Inflammatory macrophage (primary cell): ENCODE results near the gene MYO3B.

ENCODE experiments used
- DNase-seq, 2 donors: peaks; one replicate each; pipeline ENCODE4 v3.0.0-alpha.2; 2020 to 2022
- total RNA-seq, 18 experiments: gene quantifications; one replicate each; lab custom pipeline; 2026; ENCODE audit warnings: mixed read lengths in 6 of 18, inconsistent platforms in 2 of 18; lab: John Stamatoyannopoulos, UW

The MYO3B gene, protein sequence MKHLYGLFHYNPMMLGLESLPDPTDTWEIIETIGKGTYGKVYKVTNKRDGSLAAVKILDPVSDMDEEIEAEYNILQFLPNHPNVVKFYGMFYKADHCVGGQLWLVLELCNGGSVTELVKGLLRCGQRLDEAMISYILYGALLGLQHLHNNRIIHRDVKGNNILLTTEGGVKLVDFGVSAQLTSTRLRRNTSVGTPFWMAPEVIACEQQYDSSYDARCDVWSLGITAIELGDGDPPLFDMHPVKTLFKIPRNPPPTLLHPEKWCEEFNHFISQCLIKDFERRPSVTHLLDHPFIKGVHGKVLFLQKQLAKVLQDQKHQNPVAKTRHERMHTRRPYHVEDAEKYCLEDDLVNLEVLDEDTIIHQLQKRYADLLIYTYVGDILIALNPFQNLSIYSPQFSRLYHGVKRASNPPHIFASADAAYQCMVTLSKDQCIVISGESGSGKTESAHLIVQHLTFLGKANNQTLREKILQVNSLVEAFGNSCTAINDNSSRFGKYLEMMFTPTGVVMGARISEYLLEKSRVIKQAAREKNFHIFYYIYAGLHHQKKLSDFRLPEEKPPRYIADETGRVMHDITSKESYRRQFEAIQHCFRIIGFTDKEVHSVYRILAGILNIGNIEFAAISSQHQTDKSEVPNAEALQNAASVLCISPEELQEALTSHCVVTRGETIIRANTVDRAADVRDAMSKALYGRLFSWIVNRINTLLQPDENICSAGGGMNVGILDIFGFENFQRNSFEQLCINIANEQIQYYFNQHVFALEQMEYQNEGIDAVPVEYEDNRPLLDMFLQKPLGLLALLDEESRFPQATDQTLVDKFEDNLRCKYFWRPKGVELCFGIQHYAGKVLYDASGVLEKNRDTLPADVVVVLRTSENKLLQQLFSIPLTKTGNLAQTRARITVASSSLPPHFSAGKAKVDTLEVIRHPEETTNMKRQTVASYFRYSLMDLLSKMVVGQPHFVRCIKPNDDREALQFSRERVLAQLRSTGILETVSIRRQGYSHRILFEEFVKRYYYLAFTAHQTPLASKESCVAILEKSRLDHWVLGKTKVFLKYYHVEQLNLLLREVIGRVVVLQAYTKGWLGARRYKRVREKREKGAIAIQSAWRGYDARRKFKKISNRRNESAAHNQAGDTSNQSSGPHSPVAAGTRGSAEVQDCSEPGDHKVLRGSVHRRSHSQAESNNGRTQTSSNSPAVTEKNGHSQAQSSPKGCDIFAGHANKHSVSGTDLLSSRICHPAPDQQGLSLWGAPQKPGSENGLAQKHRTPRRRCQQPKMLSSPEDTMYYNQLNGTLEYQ (N-terminal part only)
- 0 to 0.26 (median 0) reads per million in 18 experiments for total RNA-seq

DNA sequence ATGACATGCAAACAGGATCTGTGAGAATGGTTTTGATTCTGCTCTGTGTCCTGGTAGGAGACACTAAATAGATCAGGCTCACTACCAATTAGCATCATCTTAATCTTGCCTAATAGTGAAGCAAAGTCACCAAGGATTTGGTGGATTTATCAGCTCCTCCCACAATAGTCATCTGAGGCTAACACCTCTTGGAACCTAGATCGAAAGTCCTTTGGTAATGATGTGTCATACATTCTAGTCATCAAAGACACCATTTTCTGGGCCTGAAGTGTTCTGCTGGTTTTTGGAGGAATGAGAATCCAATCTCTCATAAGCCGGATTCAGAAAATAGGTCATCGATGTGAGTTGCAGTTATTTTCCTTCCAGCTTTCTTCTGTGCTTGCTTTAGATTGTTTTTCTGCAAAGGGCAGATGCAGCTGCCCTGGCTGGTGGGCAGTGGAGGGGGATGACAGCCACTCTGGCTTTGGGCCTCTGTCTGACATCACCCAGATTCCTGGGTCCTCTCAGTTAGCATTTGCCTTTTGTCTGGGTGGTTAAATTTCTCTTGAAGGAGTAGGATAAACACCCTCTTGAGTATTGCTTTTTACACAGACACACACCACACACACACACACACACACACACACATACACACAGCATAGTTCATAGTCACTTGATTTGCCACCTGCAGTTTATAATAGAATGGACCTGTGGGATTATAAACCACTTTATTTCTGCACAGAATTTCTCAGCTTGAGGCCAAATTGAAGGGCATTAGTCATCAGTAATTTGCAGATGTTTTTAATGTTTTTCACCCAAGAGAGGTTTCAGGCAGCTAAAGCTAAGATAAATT is at the start of gene MYO3B:
Gene MYO3B (plus strand): TSS at position 198 of the 832 bp plus-strand sequence. CDS start 141 bp downstream, at position 339.
- DNase-seq: no peak

DNA sequence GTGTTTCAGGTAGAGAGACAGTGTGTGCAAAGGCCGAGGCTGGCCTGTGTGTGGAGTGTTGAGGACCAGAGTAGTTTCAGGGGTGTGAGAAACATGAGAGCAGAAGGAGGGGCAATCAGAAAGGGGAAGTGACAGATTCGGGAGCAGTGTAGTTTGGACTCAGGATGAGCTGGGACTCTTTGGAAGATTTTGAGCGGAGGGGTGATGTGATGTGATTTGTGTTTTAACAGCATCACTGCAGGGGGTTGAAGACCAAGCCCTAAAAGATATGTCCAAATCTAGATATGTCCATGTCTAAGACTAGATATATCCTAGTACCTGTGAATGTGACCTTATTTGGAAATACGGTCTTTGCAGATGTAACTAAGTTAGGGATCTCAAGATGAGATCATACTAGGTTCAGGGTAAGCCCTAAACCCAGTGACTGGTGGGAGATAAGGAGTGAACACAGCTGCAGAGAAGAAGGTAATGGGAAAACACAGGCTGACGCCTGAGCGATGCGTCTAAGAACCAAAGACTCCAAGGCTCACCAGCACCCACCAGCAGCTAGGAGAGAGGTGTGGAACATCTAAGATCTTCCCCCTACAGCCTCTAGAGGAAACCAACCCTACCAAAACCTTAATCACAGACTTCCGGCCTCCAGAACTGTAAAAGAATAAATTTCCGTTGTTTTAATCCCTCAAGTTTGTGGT is 38.5 kb upstream of the MYO3B start:
- no peak for DNase-seq

DNA sequence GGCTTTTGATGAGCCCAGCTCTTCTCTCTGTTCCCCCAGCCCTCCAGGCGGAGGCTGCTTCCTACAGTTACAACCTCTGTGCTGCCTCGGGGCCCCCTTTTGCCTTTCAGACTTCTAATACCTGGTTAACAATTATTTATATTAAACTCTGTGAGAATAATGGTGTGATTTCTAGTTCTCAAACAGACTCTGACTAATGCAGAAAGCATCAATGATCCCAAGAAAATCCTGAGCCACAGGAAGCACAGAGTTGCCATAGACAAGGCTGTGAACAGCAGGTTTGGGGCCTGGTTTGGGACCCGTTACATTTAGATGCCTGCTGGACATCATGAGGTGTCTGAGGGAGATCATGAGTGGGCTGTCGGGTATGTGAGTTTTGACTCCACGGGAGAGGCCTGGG is 37.4 kb upstream of the MYO3B start:
- no peak for DNase-seq

DNA sequence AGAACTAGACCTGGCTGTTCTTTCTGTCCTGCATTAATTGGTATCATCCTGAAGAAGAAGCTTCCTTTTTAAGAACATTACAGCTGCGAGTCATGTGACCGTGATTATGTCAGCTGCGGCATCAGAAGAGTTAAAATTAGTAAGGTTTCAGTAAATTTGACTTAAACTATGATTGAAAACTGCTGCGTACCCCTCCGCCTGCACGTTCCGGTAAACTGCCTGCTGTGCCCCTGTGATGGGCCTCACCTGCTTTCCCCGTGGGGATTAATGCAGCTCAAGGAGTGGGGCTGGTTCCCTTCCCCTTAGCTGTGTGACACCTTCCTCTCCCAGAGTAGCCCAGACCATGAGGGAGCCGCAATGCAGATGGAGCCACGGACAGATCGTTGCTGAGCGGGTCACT is 36.1 kb upstream of the MYO3B start:
- no peak for DNase-seq

DNA sequence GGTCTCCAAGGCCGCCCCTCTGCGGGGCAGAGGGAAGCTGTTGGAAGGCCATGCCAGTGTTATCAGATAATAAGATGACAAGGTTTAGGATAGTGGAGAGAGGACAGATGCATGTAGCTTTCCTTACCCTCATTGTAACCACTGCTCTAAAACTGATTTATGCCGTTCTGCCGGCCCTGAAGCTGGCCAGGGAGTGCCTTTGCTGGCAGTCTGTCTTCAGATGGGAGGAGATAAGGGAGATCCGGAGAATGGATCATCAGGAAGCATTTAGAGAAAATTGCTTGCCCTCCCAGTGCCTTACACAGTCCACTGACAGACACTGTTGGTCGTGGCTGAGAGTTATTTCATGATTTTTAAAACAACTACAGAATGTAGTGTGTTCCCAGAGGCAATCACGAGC is 35.4 kb upstream of the MYO3B start:
- no peak for DNase-seq

DNA sequence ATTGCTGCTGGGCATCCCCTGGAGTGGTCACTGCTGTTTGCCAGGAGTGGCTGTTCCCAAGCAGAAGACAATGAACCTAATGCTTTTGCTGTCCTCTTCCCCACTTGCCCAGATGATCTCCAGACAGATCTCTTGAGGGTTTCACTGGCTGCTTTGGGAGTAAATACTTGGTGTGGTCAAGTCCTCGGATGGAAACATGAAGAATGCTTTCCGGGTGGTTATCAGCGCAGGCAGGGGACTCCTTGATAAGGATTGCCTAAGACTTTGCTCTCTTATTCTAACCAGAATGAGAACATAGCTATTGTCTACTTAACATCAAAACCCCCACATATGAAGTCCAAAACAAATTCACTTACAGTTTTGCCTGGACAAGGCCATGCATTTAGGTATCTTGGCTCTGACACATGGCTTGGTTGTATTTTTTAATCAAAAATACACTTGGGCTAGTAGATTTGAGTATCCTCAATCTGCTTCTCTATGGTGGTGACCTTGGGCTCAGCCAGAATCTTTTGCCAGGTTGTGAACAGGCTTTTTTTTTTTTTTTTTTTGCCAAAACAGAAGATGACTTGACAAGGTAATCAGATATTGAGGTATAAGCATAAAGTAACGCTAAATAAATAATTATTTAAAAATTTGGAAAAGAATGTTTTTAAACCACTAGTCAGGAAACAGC is 34.8 kb upstream of the MYO3B start:
- no peak for DNase-seq

DNA sequence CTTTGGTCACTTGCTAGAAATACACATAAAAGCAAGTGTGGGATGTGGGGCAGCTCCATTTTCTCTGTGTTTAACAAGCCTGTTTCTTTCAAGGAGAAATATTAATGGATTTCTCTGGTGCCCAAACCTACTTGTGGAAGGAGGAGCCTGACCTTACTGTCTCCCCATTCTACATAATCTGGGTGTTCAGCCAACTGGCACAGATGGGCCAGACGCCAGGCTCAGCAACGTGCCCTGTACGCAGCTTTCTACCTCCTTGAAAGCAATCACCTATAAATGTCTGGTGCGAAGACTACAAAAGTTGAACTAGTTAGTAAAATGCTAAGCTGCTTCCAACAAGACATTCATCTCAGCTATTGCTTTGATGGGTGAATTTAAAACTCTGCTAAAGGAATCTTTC is 33.2 kb upstream of the MYO3B start:
- no peak for DNase-seq

DNA sequence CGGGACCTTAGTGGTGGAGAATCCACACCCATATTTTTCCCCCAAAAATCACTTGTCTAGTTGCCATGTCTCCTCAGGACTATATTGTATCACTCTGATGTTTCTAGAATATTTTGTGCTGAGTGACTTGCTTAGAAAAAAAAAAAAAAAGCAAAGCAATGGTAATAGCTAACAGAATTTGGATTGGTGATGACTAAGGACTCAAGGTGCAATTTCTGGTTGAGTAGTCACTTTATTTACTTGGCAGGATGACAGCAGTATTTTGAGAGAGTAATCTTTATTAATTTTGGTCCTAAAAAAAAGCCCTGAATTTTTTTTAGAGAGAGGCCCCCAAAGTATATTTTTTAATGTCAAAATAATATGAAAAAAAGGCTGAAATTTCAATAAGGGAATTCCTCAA is 32.8 kb upstream of the MYO3B start:
- no peak for DNase-seq

DNA sequence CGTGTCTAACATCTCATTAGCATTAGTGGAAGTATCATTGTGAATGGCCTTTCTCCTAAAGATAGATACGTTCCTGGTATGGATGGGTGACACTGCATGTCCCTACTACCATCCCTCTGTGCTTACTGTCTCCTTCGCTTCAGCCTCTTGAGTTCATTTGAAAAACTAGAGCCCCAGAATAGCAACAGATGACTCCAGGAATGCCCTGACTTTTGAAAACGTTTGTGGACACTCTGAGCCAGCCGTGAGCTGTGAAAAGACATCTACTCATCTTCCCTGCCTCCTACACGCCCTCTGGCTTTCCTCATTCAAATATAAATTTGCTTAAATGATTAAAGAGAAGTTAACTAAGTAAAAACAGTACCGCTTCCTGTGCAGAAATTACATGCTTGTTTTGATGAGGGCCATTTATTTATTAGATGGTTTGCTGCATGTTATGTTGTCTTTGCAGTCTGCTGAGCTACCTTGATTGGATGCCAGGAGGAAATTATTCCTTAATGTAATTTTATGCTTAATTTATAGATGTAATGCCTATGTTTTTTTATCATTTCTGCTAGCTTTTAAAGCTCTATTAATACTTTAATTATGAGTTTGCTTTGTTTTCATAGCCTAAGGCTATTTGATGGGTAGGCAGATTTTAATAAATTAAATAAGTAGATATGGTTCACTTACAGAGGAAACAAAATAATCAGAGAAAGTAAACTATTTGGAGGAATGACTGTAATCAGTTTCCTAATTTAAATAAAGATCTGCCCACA is 32.1 kb upstream of the MYO3B start:
- no peak for DNase-seq

DNA sequence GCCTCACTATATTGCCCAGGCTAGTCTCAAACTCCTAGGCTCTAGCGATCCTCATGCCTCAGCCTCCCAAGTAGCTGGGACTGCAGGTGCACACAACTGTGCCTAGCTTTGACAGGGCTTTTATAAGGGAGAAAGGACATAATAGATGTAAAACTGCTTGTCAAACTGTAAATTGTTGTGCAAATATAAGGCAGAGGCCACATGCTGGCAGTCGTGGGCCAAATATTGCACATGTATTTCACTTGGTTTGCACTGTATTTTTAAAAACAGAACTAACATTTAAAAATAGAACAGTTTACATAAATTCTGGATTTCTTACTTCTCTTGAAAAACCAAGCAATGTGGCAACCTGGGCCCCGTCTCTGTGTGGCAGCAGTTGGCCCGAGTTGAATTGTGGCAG is 31.2 kb upstream of the MYO3B start:
- peak; percentile 44 to 49 for DNase-seq

DNA sequence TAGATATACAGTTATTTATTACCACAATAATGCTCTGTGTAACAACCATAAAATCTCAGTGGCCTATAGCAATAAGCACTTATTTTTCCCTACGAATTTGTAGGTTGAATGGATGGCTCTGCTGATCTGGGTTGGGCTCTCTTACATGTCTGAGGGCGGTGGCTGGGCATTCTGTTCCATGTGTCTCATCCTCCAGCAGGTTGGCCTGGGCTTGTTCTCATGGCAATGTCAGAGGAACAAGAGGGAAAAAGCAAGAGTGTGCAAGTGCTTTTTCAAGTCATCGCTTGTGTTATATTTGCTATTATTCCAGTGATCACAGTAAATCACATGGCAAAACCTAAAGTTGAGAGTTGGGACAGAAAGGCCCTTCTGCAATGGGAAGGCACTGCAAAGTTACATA is 30.4 kb upstream of the MYO3B start:
- DNase-seq: no peak

DNA sequence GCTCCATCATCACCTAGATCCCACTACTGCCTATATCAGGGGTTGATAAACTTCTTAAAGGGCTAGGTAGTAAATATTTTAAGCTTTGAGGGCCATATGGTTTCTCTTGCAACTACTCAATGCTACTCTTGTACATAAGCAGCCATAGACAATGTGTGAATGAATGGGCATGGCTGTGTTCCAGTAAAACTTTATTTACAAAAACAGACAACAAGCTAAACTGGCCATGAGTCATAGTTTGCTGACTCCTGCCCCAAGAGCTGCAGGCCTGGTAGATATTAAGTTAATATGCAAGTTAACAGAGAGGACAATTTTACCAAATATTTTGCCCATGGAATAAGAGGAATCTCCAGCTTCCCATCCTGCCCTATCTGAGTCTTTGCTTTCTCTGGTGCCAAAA is 29.8 kb upstream of the MYO3B start:
- no peak for DNase-seq

DNA sequence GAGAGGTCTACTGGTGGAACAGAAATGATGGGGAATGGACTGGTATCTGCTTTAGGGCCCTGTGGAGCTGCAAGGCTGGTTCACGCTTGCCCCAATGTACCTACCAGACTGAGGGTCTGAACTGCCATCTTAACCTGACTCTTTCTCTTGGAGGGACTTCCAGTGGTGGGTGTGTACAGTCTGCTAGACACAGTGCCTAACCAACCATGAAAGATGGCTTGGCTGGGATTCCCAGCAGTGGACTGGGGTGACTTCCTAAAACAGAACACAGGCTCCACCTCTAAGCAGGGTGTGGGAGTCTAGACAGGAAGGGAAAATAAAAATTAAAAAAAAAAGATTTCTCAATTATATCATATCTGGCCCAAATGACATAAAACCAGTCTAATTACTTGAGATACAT is 25.5 kb upstream of the MYO3B start:
- no peak for DNase-seq

DNA sequence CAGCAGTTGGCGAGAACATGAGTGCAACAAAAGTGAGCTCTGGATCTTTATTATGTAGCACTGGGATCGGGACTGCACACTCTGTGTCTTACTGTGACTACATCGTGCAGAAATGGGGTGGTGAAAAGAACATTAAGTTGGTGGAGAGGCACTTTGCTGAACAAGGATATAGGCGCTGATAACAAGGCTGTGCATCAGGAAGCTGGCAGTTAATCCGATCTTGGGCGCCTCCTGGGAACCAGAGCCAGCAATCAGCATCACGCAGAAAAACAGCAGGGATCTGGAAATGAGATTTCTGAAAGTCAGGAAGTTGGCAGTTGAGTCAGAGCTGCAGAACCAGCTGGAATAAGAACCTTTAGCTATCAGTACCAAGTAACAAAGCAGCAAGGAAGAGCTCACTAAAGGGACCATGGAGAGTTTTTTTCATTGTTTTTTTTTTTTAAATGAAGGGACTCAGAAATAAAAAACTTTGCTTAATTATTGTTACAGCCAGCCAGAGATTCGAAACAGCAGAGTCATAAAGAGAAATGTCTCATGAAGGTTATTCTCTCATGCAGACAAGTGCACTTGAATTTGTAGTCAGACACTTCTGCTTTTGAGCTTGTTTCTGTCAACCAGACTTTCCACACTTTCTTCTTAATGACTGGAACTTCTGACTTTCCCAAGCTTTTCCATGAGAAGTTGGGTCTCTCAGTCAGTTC is 22.8 kb upstream of the MYO3B start:
- no peak for DNase-seq

DNA sequence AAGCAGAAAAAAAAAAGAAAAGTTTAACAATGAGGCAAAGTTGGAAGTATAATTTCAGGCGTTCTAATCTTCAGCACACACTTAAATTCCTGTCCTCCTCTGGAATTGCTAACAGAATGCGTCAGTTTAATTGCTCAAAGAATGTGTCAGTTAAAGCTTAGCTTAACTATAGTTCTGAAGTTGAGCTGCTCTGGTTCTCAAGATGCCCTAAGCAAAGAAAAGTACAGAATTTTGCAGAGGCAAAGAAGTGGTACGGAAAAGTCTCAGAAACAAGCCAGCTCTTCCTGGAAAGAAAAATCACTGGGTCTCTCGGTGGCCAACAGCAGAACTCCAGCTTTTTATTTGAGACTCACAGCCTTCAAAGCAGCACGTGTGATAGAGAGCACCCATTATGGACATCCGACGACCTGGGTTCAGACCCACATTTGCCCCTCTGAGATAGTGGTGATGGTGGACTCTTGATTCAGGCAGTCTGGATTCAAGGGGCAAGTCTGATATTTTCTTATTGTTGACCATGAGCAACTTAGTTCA is 22.2 kb upstream of the MYO3B start:
- no peak for DNase-seq

DNA sequence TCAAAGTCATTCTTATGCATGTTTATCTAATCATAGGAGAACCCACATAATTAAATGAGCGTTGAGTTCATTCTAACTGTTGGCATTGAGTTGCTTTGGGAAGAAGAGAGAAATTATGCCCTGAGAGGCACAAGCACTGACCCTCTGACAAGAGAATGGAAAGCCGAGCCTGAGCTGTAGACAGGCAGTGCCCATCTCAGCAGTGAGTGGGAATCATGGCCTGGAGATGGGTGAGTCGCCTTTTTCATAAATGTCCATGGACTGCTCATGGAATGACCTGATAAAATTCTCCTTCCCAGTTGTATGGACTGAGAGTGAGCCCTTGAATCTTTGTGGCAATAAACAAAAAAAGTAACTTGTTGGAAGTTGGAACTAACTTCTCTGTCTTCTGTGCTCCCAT is 21.4 kb upstream of the MYO3B start:
- no peak for DNase-seq

DNA sequence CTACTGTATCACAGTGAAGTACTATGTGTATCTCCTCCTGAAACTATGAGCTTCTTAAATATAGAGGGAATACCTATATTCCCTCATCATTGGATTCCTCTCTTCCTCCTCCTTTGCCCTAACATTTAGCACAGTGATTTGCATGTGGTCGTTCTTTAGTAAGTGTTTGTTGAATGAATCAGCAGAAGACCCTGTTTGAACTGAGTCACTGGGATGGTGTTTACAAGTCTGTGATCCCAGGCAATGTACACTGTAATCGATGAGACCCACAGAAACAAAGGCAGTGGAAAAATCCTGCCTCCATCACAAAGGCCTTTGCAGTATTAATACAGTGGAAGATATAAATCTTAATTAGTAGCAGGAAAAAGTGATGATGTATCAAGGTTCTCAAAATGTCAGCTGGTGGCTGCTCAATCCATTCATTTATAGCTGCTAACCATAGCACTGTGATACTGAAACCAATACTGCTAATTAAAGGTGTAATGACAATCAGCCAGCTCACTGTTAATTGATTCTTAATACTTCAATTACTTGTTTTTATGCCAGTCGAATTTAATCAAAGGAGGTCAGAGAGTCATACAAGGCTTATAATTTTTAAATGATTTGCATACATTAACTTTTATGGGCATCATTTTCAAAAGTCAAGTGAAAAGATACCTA is 20.8 kb upstream of the MYO3B start:
- no peak for DNase-seq

DNA sequence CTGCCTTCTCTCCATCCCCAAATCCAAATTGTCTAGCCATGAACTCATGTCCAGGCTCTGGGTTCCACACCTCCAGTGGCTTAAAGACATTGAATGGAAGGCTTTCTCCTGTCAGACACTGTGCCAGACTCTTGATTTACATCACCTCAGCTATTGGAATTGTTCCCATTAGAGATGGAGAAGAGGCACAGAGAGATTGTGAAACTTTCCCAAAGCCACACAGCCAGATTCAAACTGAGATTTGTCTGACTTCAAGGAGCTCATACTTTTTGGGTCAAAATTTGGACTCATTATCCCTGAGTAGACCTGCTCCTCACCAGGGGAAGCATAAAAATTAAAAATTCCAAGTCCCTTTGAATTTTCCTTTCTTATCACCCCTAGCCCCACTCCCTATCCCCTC is 18.9 kb upstream of the MYO3B start:
- no peak for DNase-seq
